SK-N-SH (cell line): ENCODE measurements around the gene MND1. TPM values are rescaled to one million over a fixed set of nuclear protein-coding genes. Genes with fewer than 3 reads are reported as not detected.

Experiments used
- CTCF ChIA-PET: fragments of 300-600, 350-600 bp; formaldehyde crosslinking; extraction: SDS; loops from one replicate; lab custom pipeline; 2021; lab: Yijun Ruan, JAX
- POLR2A ChIA-PET: fragments of 350-600 bp; sonication (Branson Sonifier 250); formaldehyde crosslinking; extraction: SDS; loops from one replicate; lab custom pipeline; 2020; ENCODE audit warnings: antibody characterized with exemption, inconsistent platforms; lab: Yijun Ruan, JAX
- DNase-seq: peaks from one replicate; pipeline ENCODE4 v3.0.0; 2012
- H2AFZ ChIP-seq: fragments of 200-600 bp; sonication (generic); 2 replicates; pipeline ENCODE4 v1.8.1; 2016; ENCODE audit warnings: antibody characterized with exemption, mild to moderate bottlenecking, low read depth
- H3F3A ChIP-seq: fragments of 200-600 bp; sonication (generic); replicated peaks from 2 replicates; pipeline ENCODE3; 2016; ENCODE audit warnings: antibody characterized with exemption, mild to moderate bottlenecking; ENCODE audit not compliant: insufficient read depth
- H3K27ac ChIP-seq, 2 experiments: fragments of 200-500 bp in 1 of 2; fragments of 200-600 bp in 1 of 2; sonication (Bioruptor generic) in 1 of 2; sonication (generic), shearing (Covaris generic) in 1 of 2; 2 replicates each; pipeline versions ENCODE4 v1.5.1 to v1.6.1; 2014 to 2016; ENCODE audit warnings: low read depth in 2 of 2, inconsistent platforms in 1 of 2, low read length in 1 of 2, mild to moderate bottlenecking in 1 of 2, mixed read lengths in 1 of 2
- H3K27me3 ChIP-seq: fragments of 200-600 bp; sonication (generic), shearing (Covaris generic); 2 replicates; pipeline ENCODE4 v1.6.1; 2016; ENCODE audit warnings: mixed run types; ENCODE audit not compliant: insufficient read depth
- H3K36me3 ChIP-seq, 2 experiments: fragments of 200-500 bp in 1 of 2; fragments of 200-600 bp in 1 of 2; sonication (Bioruptor generic) in 1 of 2; sonication (generic) in 1 of 2; replicated peaks in 1 of 2; 2 replicates each; pipeline versions ENCODE3 to v1.5.1; 2014 to 2016; ENCODE audit warnings: low read length in 1 of 2, mild to moderate bottlenecking in 1 of 2; ENCODE audit not compliant: insufficient read depth in 2 of 2, control insufficient read depth in 1 of 2
- H3K4me1 ChIP-seq, 2 experiments: fragments of 200-500 bp in 1 of 2; fragments of 200-600 bp in 1 of 2; sonication (Bioruptor generic) in 1 of 2; sonication (generic), shearing (Covaris generic) in 1 of 2; 2 replicates each; pipeline versions ENCODE4 v1.5.1 to v1.6.1; 2014 to 2016; ENCODE audit warnings: low read depth in 1 of 2, low read length in 1 of 2, mixed run types in 1 of 2; ENCODE audit not compliant: insufficient read depth in 2 of 2, control insufficient read depth in 1 of 2
- H3K4me2 ChIP-seq: fragments of 200-600 bp; sonication (generic), shearing (Covaris generic); 2 replicates; pipeline ENCODE4 v1.6.1; 2017; ENCODE audit warnings: mixed run types
- H3K4me3 ChIP-seq, 2 experiments: fragments of 200-500 bp in 1 of 2; fragments of 200-600 bp in 1 of 2; sonication (Bioruptor generic) in 1 of 2; sonication (generic), shearing (Covaris generic) in 1 of 2; 2 replicates each; pipeline versions ENCODE4 v1.5.1 to v1.8.1; 2014 to 2016; ENCODE audit warnings: low read depth in 2 of 2, inconsistent platforms in 1 of 2, low read length in 1 of 2, mild to moderate bottlenecking in 1 of 2, mixed read lengths in 1 of 2, moderate library complexity in 1 of 2
- H3K79me2 ChIP-seq: fragments of 200-600 bp; sonication (generic); 2 replicates; pipeline ENCODE4 v1.8.1; 2017; ENCODE audit warnings: mild to moderate bottlenecking; ENCODE audit not compliant: insufficient read depth
- H3K9ac ChIP-seq: fragments of 200-600 bp; sonication (generic); 2 replicates; pipeline ENCODE4 v1.6.1; 2017; ENCODE audit warnings: mixed run types
- H3K9me2 ChIP-seq: fragments of 200-600 bp; sonication (generic); 2 replicates; pipeline ENCODE4 v1.6.1; 2017; ENCODE audit warnings: mixed run types
- H3K9me3 ChIP-seq: fragments of 200-600 bp; sonication (generic); 2 replicates; pipeline ENCODE4 v1.6.1; 2017; ENCODE audit warnings: mixed run types, mild to moderate bottlenecking, moderate library complexity
- H4K20me1 ChIP-seq: fragments of 200-600 bp; sonication (generic); 2 replicates; pipeline ENCODE4 v1.6.1; 2017; ENCODE audit warnings: mild to moderate bottlenecking, mixed run types; ENCODE audit not compliant: insufficient read depth
- EP300 ChIP-seq, 2 experiments: IDR thresholded peaks; 2 replicates each; pipeline versions ENCODE4 v1.4.0 to v1.6.1; 2012; ENCODE audit warnings: borderline replicate concordance in 1 of 2, low read depth in 1 of 2, low read length in 1 of 2
- RAD21 ChIP-seq: IDR thresholded peaks from 2 replicates; pipeline ENCODE4 v1.6.1; 2012; ENCODE audit warnings: mild to moderate bottlenecking, low read length
- SIN3A ChIP-seq: IDR thresholded peaks from 2 replicates; pipeline ENCODE4 v1.6.1; 2012; ENCODE audit warnings: low read depth, mild to moderate bottlenecking, low read length, moderate library complexity, borderline replicate concordance
- SMC3 ChIP-seq: IDR thresholded peaks from 2 replicates; pipeline ENCODE4 v1.6.1; 2012; ENCODE audit warnings: low read depth, low read length, improper control_type of control experiment
- TAF1 ChIP-seq: IDR thresholded peaks from 2 replicates; pipeline ENCODE4 v1.6.1; 2012; ENCODE audit warnings: low read depth, mild to moderate bottlenecking, low read length, moderate library complexity, borderline replicate concordance
- YY1 ChIP-seq: IDR thresholded peaks from 2 replicates; pipeline ENCODE4 v1.4.0; 2012; ENCODE audit warnings: low read depth, mild to moderate bottlenecking
- WGBS: methylation state at CpG from one replicate; pipeline ENCODE4 v1.1.6; 2017; ENCODE audit warnings: low lambda C conversion rate; 5-methylcytosine and 5-hydroxymethylcytosine counted together
- polyA plus RNA-seq, 3 experiments: library from polyadenylated mRNA; depleted of rRNA; stranded (reverse); fragments of >200 nt; gene quantifications; 2 replicates each; pipeline ENCODE4 v1.2.3, GENCODE V29; 2012
- TF ChIP-seq, protein P1 (sequence below): fragments of 150-350 bp; IDR thresholded peaks from 2 replicates; pipeline ENCODE4 v1.6.1; 2017; ENCODE audit warnings: antibody characterized with exemption, low read length, low read depth, borderline replicate concordance
- TF ChIP-seq, protein P2 (sequence below): fragments of 200-600 bp; sonication (generic); IDR thresholded peaks from 2 replicates; pipeline ENCODE4 v1.6.1; 2017; ENCODE audit warnings: antibody characterized with exemption, mild to moderate bottlenecking, moderate library complexity

Gene MND1
- polyA plus RNA-seq, 1 of the 3 experiments (the other 2 are of a cell fraction) = 2.4 TPM

DNA sequence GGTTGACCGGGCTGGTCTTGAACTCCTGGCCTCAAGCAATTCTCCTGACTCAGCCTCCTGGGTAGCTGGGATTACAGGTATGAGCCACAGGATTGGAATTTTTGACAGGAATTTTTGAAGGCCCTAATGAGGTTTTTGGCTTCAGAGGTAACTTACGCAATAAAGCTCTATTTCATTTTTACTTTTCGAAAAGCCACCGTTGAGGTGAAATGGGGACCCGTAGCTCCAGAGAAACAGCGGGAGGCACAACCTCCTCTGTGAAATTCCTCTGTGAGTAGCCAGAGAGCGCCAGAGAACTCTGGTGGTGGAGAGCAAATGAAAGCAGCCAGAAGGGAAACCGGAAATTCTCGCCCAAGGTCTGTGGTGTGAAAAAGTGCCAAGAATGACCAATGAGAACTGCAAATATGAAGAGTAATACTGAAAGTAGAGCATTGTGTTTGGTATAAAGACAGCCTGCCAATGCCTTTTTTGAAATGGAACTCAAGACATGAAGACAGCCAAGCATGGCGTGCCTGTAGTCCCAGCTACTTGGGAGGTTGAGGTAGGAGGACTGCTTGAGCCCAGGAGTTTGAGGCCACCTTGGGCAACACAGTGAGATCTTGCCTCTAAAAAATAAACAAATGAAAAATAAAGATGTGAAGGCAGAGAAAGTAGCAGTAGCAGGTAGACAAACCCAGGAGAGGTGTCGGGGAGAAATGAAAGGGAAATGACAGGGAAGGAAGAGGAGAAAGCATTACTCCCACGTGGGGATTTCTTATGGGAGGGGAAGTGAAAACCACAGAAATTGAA is 88.7 kb downstream of the MND1 start:
- H3K9me2 ChIP-seq = no peaks in the 10 kb centered on the region
- POLR2A ChIA-PET = no interaction called here
- TF ChIP-seq, protein P1, sequence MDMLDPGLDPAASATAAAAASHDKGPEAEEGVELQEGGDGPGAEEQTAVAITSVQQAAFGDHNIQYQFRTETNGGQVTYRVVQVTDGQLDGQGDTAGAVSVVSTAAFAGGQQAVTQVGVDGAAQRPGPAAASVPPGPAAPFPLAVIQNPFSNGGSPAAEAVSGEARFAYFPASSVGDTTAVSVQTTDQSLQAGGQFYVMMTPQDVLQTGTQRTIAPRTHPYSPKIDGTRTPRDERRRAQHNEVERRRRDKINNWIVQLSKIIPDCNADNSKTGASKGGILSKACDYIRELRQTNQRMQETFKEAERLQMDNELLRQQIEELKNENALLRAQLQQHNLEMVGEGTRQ = no peak
- TF ChIP-seq SMC3 (peak; percentile 59), EP300 (IDR thresholded peaks at IDR 0.05; ENCODE audit: borderline replicate concordance in 1 of 2, low read depth in 1 of 2, low read length in 1 of 2) (no peak), RAD21 (peak; percentile 59), YY1 (no peak)
- TF ChIP-seq, protein P2, sequence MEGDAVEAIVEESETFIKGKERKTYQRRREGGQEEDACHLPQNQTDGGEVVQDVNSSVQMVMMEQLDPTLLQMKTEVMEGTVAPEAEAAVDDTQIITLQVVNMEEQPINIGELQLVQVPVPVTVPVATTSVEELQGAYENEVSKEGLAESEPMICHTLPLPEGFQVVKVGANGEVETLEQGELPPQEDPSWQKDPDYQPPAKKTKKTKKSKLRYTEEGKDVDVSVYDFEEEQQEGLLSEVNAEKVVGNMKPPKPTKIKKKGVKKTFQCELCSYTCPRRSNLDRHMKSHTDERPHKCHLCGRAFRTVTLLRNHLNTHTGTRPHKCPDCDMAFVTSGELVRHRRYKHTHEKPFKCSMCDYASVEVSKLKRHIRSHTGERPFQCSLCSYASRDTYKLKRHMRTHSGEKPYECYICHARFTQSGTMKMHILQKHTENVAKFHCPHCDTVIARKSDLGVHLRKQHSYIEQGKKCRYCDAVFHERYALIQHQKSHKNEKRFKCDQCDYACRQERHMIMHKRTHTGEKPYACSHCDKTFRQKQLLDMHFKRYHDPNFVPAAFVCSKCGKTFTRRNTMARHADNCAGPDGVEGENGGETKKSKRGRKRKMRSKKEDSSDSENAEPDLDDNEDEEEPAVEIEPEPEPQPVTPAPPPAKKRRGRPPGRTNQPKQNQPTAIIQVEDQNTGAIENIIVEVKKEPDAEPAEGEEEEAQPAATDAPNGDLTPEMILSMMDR = peak; percentile 39
- TF ChIP-seq, all 33 proteins: peak for 3
- Histone ChIP-seq H3K4me3 (no peak overlapping the region), H3K27me3 (no peaks in the 10 kb centered on the region), H4K20me1 (no peaks in the 10 kb centered on the region), H3K4me2 (no peak overlapping the region), H2AFZ (no peak overlapping the region), H3K4me1 (no peaks in the 10 kb centered on the region), H3F3A (no peaks in the 10 kb centered on the region), H3K9ac (no peak overlapping the region), H3K79me2 (no peaks in the 10 kb centered on the region), H3K27ac (no peak overlapping the region), H3K36me3 (no peaks in the 10 kb centered on the region), H3K9me3 (no peaks in the 10 kb centered on the region)
- 94% methylated on average over 12 of the region's 12 CpGs for WGBS
- no peak for DNase-seq
- CTCF ChIA-PET = interaction anchor here (0.7 to 1.3 kb wide), 6 partner anchors 13 to 317 kb away, joined by 3 to 4 read pairs (median 3); no protein-coding TSS in a partner anchor

DNA sequence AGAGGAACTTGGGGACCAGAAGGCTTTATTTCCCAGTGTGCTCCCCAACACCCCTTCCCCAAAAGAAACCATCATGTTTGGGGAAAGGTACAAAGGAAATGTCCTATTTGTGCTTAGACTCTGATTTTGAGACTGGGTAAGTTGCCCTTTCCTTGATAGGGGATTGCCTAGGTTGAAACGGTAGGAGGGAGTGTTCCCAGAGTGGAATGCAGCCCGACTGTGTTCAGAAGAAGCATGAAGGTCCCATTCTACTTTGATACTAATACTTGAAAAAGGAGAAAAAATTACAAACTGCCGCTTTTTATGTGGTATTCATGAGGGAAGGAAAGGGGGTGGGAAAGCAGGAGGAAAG is 89.2 kb downstream of the MND1 start:
- CTCF ChIA-PET = interaction anchor here (1.0 to 1.3 kb wide), 3 partner anchors 25 to 316 kb away, joined by 3 to 4 read pairs (median 3); no protein-coding TSS in a partner anchor

More for the DNA sequence above, 89.2 kb downstream of the MND1 start:
- no peaks in the 10 kb centered on the region for H3K9me3 ChIP-seq
- H3K27me3 ChIP-seq = no peaks in the 10 kb centered on the region
- POLR2A ChIA-PET = no interaction called here
- no peak overlapping the region for H3K27ac ChIP-seq
- H2AFZ ChIP-seq = no peak overlapping the region
- DNase-seq = no peak
- H3K36me3 ChIP-seq = no peaks in the 10 kb centered on the region
- H3K4me2 ChIP-seq = no peak overlapping the region
- no peak overlapping the region for H3K9ac ChIP-seq
- TF ChIP-seq TAF1 (no peak), SIN3A (no peak)
- TF ChIP-seq, all 33 proteins: peak for 0
- H3K4me1 ChIP-seq = no peaks in the 10 kb centered on the region
- no peaks in the 10 kb centered on the region for H3K9me2 ChIP-seq
- no peaks in the 10 kb centered on the region for H3K79me2 ChIP-seq
- WGBS = 84% methylated on average over 3 of the region's 3 CpGs
- H3F3A ChIP-seq = no peaks in the 10 kb centered on the region
- H4K20me1 ChIP-seq = no peaks in the 10 kb centered on the region
- no peak overlapping the region for H3K4me3 ChIP-seq
